Parathyroid adenoma (tissue), 2 donors: Measurements from ENCODE around the gene BRSK1.

Experiments
- H2AFZ ChIP-seq: fragments of 300-600 bp; sonication (generic); one replicate; pipeline ENCODE4 v1.7.0; 2017; ENCODE audit warnings: antibody characterized with exemption, mild to moderate bottlenecking
- H3K27ac ChIP-seq: fragments of 300-600 bp; sonication (generic); one replicate; pipeline ENCODE4 v1.7.0; 2017
- H3K27me3 ChIP-seq: fragments of 300-600 bp; sonication (generic); one replicate; pipeline ENCODE4 v1.7.0; 2017; ENCODE audit warnings: low read length; ENCODE audit not compliant: control insufficient read depth, insufficient read depth
- H3K36me3 ChIP-seq: fragments of 300-600 bp; sonication (generic); one replicate; pipeline ENCODE4 v1.7.0; 2017; ENCODE audit warnings: low read length; ENCODE audit not compliant: control insufficient read depth, insufficient read depth
- H3K4me1 ChIP-seq: fragments of 300-600 bp; sonication (generic); one replicate; pipeline ENCODE4 v1.7.0; 2017; ENCODE audit warnings: control low read depth
- H3K4me2 ChIP-seq: fragments of 300-600 bp; sonication (generic); one replicate; pipeline ENCODE4 v1.7.0; 2017; ENCODE audit warnings: low read length
- H3K4me3 ChIP-seq: fragments of 300-600 bp; sonication (generic); one replicate; pipeline ENCODE4 v1.7.0; 2017; ENCODE audit warnings: low read depth, low read length
- H3K79me2 ChIP-seq: fragments of 300-600 bp; sonication (generic); one replicate; pipeline ENCODE4 v1.7.0; 2017; ENCODE audit warnings: control low read depth
- H3K9ac ChIP-seq: fragments of 300-600 bp; sonication (generic); one replicate; pipeline ENCODE4 v1.7.0; 2017; ENCODE audit warnings: mild to moderate bottlenecking
- H3K9me3 ChIP-seq: fragments of 300-600 bp; sonication (generic); one replicate; pipeline ENCODE4 v1.7.0; 2017; ENCODE audit warnings: low read length; ENCODE audit not compliant: control insufficient read depth
- CTCF ChIP-seq: fragments of 300-600 bp; sonication (generic); IDR thresholded peaks from one replicate; pipeline ENCODE4 v1.7.0; 2017; ENCODE audit warnings: antibody characterized with exemption, mild to moderate bottlenecking
- donor health status: primary hyperparathyroidism.

The BRSK1 gene

GRCh38 chr19:55289117-55289796 is 5.5 kb downstream of the BRSK1 start:
- Histone ChIP-seq H3K79me2 (no peaks in the 10 kb centered on the region), H3K9me3 (no peaks in the 10 kb centered on the region), H3K4me2 (no peak overlapping the region), H2AFZ (no peak overlapping the region), H3K9ac (no peak overlapping the region), H3K27ac (no peak overlapping the region), H3K27me3 (no peaks in the 10 kb centered on the region), H3K36me3 (no peaks in the 10 kb centered on the region), H3K4me3 (no peak overlapping the region), H3K4me1 (no peaks in the 10 kb centered on the region)
- TF ChIP-seq CTCF, result no peak

- Histone ChIP-seq H3K4me3 (no peak overlapping the region), H2AFZ (no peak overlapping the region), H3K27ac (no peak overlapping the region), H3K36me3 (no peaks in the 10 kb centered on the region), H3K79me2 (no peaks in the 10 kb centered on the region), H3K4me1 (no peaks in the 10 kb centered on the region), H3K4me2 (no peak overlapping the region), H3K27me3 (no peaks in the 10 kb centered on the region), H3K9me3 (no peaks in the 10 kb centered on the region), H3K9ac (no peak overlapping the region)
- no peak for TF ChIP-seq CTCF
Measured at GRCh38 chr19:55297267-55297666, 13.5 kb downstream of the BRSK1 start.

GRCh38 chr19:55299991-55300390 is 16.2 kb downstream of the BRSK1 start:
- H3K27me3 ChIP-seq, result no peaks in the 10 kb centered on the region

GRCh38 chr19:55300886-55301458 is 17.2 kb downstream of the BRSK1 start:
- no peaks in the 10 kb centered on the region for H3K79me2 ChIP-seq
- H3K36me3 ChIP-seq, result no peaks in the 10 kb centered on the region
- no peaks in the 10 kb centered on the region for H3K27me3 ChIP-seq
- no peak overlapping the region for H3K4me2 ChIP-seq
- no peak overlapping the region for H3K4me3 ChIP-seq
- no peaks in the 10 kb centered on the region for H3K9me3 ChIP-seq
- no peak overlapping the region for H2AFZ ChIP-seq
- H3K9ac ChIP-seq, result no peak overlapping the region
- TF ChIP-seq CTCF, result no peak
- no peak overlapping the region for H3K27ac ChIP-seq
- no peaks in the 10 kb centered on the region for H3K4me1 ChIP-seq

More at GRCh38 chr19:55299991-55300390, 16.2 kb downstream of the BRSK1 start:
- Histone ChIP-seq H3K79me2 (no peaks in the 10 kb centered on the region), H3K9me3 (no peaks in the 10 kb centered on the region), H3K4me2 (no peak overlapping the region), H3K36me3 (no peaks in the 10 kb centered on the region), H3K4me1 (no peaks in the 10 kb centered on the region), H3K27ac (no peak overlapping the region), H3K9ac (no peak overlapping the region), H2AFZ (no peak overlapping the region), H3K4me3 (no peak overlapping the region)
- TF ChIP-seq CTCF, result no peak
